GM21528 (cell line): Measurements from ENCODE around the gene TPBG.
"Not testable (repeated sequence)": the region's sequence is repeated elsewhere in the genome, so short reads cannot be mapped to it uniquely, and the experiment has no call there.

Experiments used
- ATAC-seq: cut with Tn5 transposase; IDR thresholded peaks from one replicate; pipeline ENCODE4 v1.9.1; 2021; ENCODE audit warnings: mild to moderate bottlenecking, moderate library complexity; ENCODE audit not compliant: unreplicated experiment, low FRiP score

The TPBG gene

DNA sequence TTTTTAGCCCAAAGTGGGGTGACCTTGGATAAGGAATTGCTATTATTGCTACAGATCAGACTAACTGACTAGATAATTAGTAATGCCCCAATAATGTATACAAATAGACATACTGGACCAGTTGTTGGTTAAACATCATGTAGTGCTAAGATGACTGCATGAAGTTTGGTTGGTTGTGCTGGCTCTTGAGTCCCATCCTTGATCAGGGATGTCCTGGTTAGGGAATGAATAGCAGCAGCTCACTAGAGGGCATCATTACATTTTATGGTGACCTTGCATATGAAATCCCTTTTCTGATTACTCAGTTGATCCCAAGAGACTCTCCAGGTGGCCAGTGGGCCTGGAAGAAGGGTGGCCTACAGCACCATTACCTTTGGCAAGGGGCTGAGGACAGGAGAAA, 10.9 kb downstream of the TPBG start:
- ATAC-seq: no peak

DNA sequence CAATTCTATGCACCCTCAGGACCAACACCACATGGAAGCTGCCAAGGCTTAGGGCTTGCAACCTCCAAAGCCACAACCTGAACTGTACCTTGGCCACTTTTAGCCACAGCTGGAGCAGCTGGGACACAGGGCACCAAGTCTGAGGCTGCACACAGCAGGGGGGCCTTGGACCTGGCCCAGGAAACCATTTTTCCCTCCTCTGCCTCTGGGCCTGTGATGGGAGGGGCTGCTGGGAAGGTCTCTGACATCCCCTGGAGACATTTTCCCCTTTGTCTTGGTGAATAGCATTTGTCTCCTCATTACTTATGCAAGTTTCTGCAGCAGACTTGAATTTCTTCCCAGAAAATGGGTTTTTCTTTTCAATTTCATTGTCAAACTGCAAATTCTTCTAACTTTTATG, 13.0 kb downstream of the TPBG start:
- ATAC-seq: no peak

DNA sequence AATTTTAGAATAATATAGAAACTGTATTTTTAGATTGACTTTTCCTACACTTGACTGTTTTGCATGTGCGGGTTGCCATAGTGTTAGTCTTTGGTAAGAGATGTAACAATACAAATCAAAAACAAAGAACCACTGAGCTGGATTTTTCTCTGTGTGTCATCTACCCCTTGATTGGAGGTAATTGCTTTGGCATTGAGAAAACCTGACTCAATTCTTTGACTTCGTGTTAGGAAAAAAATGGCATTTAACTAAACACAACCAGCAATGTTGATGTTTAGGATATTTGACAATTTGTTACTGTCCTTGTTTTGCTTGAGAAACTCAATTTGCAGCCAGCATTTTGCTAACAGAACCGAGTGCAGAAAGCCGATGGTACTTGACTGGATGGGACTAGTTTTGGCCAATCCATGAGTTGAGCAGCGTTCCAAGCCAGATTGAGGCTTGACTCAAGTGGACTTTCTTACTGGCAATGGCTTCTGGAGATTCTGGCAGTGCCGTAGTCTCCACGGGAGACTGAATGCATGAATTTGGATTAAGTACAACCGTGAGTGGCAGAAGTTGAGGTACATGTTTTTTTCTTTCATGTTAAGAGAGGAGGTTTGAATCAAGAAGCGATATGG, 17.1 kb downstream of the TPBG start:
- ATAC-seq: no peak

DNA sequence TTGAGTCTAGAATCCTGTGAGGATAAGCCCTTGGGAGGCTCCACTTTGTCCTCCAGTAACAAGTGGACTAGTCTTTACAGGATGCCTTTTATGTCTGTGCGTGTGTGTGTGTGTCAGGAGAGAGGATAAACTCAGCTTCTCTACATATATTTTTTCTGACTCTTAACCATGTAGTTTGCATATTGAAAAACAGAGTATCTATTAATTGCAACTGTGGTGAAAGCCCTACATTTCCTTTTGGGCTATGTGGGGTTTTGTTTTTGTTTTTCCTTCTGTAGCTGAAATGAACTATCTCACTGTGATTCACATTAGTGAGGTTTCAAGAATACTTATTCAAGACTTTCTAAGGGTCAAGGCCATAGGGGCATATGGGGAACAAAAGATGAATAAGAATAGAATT, 17.7 kb downstream of the TPBG start:
- peak; percentile 86 for ATAC-seq

DNA sequence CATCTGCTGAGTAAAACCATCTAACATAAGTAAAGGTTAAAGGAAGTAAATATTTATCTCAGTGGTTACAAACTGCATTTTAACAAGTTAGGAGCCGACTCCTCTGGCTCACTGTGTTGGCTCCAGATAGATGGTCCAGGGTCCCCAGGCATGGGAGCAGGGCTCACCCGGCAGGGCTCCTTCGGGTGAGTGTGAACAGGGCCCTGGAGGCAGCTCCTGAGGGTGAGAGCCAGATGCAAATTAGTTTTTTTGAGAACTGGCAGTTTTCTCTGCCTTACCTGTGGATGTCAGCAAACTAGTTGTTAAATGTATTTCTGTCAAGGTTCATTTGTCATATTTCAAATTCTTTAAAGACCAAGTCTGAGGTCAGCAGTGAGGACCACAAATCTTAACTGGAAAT, 21.5 kb downstream of the TPBG start:
- no peak for ATAC-seq

DNA sequence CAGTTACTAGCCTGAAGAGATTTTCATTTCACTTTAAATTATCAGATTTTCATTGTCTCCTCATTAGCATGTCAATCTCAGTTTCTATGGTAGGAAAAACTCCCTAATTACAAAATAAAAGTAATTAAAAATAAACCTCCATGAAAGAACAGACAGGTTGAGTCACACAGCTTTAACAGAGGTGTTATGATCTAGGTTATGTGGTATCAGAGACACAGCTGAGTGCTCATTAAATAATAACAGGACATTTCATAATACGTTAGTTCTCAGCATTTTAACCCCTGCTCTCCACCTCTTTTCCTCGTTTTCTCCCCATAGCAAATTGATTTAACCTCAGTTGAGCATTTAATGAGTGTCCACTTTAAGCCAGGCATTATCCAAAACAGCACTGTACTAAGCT, 21.9 kb downstream of the TPBG start:
- ATAC-seq: no peak

DNA sequence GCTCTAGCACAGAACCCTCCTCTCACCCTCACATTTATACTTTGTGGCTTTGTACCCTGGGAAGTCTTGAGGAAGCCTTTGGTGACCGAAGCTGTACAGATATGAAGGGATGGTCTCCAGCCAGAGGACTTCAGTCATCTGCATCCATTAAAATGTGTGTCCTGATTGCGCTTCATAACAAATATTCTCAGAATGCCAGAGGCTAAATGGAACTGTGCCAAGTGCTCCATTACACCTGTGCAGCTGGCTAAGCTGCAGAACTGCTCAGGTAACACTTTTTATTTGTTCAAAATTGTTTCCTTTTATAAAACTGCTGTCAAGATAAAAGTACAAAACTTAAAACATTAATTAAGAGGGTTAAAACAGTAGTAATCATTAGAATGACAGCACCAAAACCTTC, 22.3 kb downstream of the TPBG start:
- no peak for ATAC-seq

DNA sequence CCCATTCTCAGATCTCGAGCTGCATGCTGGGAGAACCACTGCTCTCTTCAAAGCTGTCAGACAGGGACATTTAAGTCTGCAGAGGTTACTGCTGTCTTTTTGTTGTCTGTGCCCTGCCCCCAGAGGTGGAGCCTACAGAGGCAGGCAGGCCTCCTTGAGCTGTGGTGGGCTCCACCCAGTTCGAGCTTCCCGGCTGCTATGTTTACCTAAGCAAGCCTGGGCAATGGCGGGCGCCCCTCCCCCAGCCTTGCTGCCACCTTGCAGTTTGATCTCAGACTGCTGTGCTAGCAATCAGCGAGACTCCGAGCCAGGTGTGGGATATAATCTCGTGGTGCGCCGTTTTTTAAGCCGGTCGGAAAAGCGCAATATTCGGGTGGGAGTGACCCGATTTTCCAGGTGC, 31.2 kb downstream of the TPBG start:
- ATAC-seq: not testable (repeated sequence)

DNA sequence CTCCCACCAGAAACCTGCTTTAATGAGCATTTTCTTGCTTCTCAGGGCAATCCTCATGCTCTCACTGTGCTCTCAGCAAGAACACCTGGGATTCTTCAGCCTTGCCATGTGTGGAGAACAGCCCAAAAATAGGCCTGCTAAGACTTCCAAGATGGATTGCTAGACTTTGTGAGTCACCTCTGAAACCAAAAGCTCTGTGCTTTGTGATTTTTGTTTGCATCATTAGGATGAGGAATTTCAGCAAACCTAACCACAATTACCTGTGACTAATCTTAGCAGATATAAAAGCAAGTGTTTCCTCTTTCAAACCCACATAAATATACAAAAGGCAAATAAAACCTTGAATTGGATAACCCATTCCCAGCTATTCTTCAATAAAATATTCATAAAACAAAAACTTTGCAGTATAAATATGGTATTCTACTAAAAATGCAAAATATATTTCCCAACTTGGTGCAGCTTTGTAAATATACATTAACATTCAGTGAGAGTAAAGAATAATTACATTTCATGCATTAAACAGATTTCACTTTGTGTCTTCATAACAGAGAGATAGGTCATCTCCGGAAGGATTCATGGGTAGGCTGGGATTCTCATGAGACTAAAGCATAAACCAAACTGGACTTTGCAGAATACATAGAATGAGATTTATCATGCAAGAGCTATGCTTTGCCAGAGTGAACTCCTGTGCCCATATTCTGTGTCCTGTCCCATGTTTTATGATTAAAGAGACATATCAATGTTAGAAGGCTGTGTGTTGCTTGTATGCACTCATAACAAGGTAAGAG, 33.5 kb downstream of the TPBG start:
- no peak for ATAC-seq

DNA sequence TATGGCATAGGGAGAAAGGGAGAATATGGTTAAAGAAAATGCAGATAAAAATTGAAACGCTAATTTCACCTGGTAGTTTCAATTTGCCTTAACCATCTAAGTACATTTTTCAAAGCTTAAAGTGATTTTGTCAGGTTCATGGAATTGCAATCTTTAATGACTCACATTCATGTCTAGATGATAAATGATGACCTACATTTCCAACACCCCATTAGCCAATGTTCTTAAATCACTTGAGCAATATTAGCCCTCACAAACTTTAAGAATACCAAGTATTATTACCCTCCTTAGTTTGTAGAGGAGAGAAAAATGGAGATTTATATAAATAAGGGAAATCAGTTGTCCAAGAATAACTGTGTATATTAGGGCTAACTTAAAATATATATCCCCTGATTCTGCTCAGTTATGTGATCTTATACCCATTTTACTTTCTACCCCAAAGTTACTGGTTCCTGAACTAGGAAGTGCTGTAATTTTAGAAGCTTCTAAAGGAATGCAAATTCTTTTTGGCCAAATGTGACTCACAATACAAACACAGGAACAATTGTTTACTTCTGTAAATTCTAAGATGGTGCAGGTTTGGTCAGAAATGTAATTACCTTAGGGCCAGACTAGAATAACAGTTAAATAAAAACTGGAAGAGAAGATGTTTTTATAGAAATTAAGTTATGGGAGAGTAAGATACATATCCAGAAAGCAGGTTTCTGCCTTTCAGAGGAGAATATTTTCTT, 34.5 kb downstream of the TPBG start:
- no peak for ATAC-seq

DNA sequence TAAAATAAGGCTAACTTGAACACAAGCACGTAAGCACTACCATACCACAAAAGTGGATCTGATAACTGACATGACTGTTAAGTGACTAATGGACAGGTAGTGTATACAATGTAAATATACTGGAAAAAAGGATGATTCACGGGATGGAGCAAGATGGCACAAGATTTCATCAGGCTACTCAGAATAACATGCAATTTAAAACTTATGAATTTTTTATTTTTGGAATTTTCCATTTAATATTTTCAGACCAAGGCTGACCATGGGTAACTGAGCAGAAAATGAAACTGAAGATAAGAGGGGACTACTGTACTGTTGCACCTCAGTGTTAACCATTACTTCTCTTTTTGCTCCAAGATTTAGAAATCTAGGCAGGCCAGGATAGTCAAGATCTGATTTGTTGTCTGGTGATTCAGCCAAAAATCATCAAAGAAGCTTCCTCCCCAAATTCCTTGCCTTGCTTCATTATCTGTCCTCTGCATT, 45.4 kb downstream of the TPBG start:
- ATAC-seq: no peak

DNA sequence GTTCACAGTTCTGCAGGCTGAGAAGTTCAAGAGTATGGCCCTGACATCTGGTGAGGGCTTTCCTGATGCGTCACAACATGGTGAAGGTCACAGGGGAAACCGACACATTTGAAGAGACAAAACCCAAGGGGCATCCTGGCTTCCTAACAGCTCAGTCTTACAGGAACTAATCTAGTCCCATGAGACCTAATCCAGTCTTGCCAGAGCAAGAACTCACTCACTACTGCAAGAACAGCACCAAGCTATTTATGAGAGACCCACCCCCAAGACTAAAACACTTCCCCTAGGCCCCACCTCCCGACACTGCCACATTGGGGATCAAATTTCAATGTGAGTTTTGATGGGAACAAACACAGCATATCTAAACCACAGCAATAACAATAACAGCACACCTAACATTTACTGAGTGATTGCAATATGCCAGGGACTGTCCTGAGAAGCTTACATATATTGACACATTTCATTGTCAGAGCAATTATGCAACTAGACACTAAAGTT, 46.6 kb downstream of the TPBG start:
- ATAC-seq: no peak

DNA sequence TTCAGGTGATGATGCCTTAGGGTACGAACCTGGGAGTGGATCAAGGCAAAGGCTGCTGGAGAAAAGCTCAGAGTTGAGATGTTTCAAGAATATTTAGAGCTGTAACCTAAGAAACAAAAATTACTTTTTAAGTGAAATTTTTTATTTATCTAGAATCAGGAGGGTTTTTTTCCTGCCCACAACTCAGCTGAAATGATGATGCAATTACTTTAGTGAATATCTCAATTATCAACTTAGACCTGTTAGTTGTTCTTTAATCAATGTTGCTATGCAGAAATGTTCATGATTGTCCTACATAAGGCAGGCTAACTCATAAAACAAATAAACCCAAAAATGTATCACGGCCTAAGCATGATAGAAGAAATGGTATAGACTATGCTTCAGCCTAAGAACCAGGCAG, 50.3 kb downstream of the TPBG start:
- no peak for ATAC-seq

DNA sequence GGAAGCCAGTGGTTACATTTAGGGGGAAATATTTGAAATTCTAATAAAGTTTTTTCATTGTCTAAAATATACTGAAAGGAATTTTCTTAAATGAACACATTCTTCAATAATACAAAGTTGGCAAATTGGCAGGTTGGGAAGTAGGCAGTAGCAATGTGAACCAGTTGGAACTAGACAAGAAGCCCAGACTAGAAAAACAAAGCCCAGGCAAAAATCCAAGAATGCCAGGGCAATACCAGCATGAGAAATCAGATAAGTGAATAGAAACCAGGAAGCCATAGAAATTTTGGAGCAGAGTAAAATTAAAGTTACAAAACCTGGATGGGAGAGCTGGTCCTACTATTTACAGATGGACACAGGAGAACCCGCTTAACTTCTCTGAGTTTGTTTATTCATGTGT, 52.2 kb downstream of the TPBG start:
- ATAC-seq: no peak

DNA sequence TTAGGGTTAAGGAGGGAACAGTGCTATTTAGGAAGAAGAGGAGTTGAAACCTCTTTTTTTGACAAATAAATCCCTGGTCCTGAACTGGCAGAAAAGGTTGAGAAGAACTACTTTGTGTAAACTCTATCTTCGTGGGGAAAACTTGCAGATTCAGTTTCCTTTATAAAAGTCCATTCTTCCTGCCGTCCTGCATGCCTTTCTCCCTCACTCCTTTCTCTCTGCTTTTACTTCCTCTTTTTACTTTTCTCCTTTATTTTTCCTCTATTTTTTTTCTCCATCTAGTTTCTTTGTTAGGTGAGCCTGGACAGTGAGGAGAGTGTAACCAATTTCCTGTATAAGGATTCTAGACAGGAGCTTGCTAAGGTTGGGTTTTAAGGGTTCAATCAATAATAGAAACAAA, 52.7 kb downstream of the TPBG start:
- no peak for ATAC-seq
